Ovary (tissue), 3 donors: ENCODE data around the gene EIF3K.

Experiments used
- CTCF ChIP-seq, 3 donors: fragments of 450-650 bp in 2 of 3; fragments of 200-600 bp in 1 of 3; IDR thresholded peaks; one replicate each; pipeline versions ENCODE4 v1.5.1 to v1.8.0; 2016 to 2022; ENCODE audit warnings: antibody characterized with exemption in 3 of 3, mild to moderate bottlenecking in 1 of 3
- EP300 ChIP-seq: sonication (generic); formaldehyde crosslinking; IDR thresholded peaks from one replicate; pipeline ENCODE4 v1.6.1; 2017; ENCODE audit warnings: antibody characterized with exemption
- POLR2A ChIP-seq: fragments of 450-650 bp; IDR thresholded peaks from one replicate; pipeline ENCODE4 v1.6.1; 2017; ENCODE audit warnings: antibody characterized with exemption, mild to moderate bottlenecking, moderate library complexity
- donor health status: DM: no; HTN: no; CAD: no.

- TF ChIP-seq CTCF (IDR thresholded peaks at IDR 0.05), result no peak
- TF ChIP-seq EP300, result no peak
- no peak for TF ChIP-seq POLR2A
Measured at GRCh38 chr19:38614289-38614688, 4.7 kb upstream of the EIF3K start.
